ENCODE results near the gene ESPL1.

DNA sequence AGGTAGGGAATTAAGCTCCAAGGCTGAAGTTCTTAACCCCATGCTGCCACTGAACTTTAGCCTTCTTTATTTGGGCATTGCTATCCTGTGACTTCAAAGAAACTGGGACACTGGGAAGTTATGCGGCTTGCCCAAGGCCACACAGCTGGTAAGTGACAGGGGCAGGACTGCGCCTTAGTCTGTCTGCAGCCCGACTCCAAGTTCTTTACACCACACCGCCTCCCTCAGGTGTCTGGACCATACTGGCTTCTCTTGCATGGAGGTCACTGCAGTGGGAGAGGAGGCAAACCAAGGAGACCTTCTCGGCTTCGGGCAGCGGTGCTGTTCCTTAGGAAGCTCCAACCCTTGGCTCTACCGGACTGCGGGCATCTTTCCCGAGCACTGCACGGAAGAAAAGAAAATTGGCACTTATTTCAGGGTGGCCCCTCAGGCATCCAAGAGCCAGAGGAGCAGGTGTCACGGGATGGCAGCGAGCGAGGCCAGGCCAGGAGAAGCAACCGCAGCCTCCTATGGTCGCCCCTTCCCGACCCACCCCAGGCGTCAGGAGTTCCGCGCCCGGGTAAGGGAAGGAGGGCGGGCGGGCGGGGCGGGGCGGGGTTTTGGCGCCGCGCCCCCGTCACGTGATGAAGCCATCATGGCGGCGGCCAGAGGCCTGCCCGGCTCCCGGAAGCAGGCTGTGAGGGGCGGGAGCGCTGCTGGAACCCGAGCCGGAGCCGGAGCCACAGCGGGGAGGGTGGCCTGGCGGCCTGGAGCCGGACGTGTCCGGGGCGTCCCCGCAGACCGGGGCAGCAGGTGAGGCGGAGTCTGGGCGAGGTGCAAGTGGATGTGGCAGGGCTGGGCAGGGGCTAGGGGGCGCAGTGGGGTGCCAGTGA, 16.4 kb upstream of the ESPL1 start:
- TF ChIP-seq POLR2A (IDR thresholded peaks at IDR 0.05; ENCODE audit: low read length), result peak; percentile 92
- TF ChIP-seq CBX8 (IDR thresholded peaks at IDR 0.05), result no peak
